Liver (tissue), 3 donors: ENCODE measurements around the gene DEDD2.

Experiments used
- CTCF ChIP-seq: fragments of 150-350 bp; IDR thresholded peaks from 2 replicates; pipeline ENCODE4 v1.5.1; 2017; ENCODE audit warnings: improper control_type of control experiment, low read depth, low read length; ENCODE audit not compliant: missing input control
- EGR1 ChIP-seq, 2 donors: IDR thresholded peaks; 2 replicates each; pipeline ENCODE4 v1.6.1; 2016 to 2018; ENCODE audit warnings: antibody characterized with exemption in 2 of 2, low read depth in 2 of 2
- GABPA ChIP-seq, 2 donors: IDR thresholded peaks in 1 of 2; conservative IDR thresholded peaks in 1 of 2; 2 replicates each; pipeline ENCODE4 v1.6.1; 2016; ENCODE audit warnings: antibody characterized with exemption in 2 of 2, mild to moderate bottlenecking in 1 of 2, moderate library complexity in 1 of 2
- JUND ChIP-seq, 2 donors: IDR thresholded peaks; 2 replicates each; pipeline ENCODE4 v1.6.1; 2016; ENCODE audit warnings: antibody characterized with exemption in 2 of 2
- TAF1 ChIP-seq: conservative IDR thresholded peaks from 2 replicates; pipeline ENCODE4 v1.6.1; 2016; ENCODE audit warnings: antibody characterized with exemption, mild to moderate bottlenecking
- YY1 ChIP-seq: IDR thresholded peaks from 2 replicates; pipeline ENCODE4 v1.6.1; 2016; ENCODE audit warnings: antibody characterized with exemption, mild to moderate bottlenecking
- ZBTB33 ChIP-seq: IDR thresholded peaks from 2 replicates; pipeline ENCODE4 v1.6.1; 2016; ENCODE audit warnings: antibody characterized with exemption
- TF ChIP-seq, protein P1 (sequence below): IDR thresholded peaks from 2 replicates; pipeline ENCODE4 v1.6.1; 2016; ENCODE audit warnings: antibody characterized with exemption, mild to moderate bottlenecking
- TF ChIP-seq, protein P2 (sequence below): IDR thresholded peaks from 2 replicates; pipeline ENCODE4 v1.6.1; 2016; ENCODE audit warnings: antibody characterized with exemption
- donor health status: healthy.
- donor health status: healthy.

- TF ChIP-seq CTCF, result no peak
- TF ChIP-seq YY1, result no peak
- no peak for TF ChIP-seq GABPA (IDR thresholded peaks at IDR 0.05 in 1 of 2, conservative IDR thresholded peaks at IDR 0.05 in 1 of 2)
- TF ChIP-seq, protein P1, sequence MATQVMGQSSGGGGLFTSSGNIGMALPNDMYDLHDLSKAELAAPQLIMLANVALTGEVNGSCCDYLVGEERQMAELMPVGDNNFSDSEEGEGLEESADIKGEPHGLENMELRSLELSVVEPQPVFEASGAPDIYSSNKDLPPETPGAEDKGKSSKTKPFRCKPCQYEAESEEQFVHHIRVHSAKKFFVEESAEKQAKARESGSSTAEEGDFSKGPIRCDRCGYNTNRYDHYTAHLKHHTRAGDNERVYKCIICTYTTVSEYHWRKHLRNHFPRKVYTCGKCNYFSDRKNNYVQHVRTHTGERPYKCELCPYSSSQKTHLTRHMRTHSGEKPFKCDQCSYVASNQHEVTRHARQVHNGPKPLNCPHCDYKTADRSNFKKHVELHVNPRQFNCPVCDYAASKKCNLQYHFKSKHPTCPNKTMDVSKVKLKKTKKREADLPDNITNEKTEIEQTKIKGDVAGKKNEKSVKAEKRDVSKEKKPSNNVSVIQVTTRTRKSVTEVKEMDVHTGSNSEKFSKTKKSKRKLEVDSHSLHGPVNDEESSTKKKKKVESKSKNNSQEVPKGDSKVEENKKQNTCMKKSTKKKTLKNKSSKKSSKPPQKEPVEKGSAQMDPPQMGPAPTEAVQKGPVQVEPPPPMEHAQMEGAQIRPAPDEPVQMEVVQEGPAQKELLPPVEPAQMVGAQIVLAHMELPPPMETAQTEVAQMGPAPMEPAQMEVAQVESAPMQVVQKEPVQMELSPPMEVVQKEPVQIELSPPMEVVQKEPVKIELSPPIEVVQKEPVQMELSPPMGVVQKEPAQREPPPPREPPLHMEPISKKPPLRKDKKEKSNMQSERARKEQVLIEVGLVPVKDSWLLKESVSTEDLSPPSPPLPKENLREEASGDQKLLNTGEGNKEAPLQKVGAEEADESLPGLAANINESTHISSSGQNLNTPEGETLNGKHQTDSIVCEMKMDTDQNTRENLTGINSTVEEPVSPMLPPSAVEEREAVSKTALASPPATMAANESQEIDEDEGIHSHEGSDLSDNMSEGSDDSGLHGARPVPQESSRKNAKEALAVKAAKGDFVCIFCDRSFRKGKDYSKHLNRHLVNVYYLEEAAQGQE, result no peak
- TF ChIP-seq ZBTB33, result no peak
- TF ChIP-seq JUND (IDR thresholded peaks at IDR 0.05), result no peak
- TF ChIP-seq, protein P2, sequence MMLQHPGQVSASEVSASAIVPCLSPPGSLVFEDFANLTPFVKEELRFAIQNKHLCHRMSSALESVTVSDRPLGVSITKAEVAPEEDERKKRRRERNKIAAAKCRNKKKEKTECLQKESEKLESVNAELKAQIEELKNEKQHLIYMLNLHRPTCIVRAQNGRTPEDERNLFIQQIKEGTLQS, result no peak
- TF ChIP-seq TAF1, result no peak
- TF ChIP-seq EGR1 (IDR thresholded peaks at IDR 0.05; ENCODE audit: low read depth in 2 of 2), result no peak
Observed at GRCh38 chr19:42177686-42178019, 39.8 kb downstream of the DEDD2 start.
